SHP77 (cell line): Measurements from ENCODE around the gene SMIM9.
"Not testable (repeated sequence)": the region's sequence is repeated elsewhere in the genome, so short reads cannot be mapped to it uniquely, and the experiment has no call there.

Source experiments
- DNase-seq, 2 experiments: peaks; one replicate each; lab custom pipeline; 2025; lab: John Stamatoyannopoulos, UW

SMIM9 gene

DNA sequence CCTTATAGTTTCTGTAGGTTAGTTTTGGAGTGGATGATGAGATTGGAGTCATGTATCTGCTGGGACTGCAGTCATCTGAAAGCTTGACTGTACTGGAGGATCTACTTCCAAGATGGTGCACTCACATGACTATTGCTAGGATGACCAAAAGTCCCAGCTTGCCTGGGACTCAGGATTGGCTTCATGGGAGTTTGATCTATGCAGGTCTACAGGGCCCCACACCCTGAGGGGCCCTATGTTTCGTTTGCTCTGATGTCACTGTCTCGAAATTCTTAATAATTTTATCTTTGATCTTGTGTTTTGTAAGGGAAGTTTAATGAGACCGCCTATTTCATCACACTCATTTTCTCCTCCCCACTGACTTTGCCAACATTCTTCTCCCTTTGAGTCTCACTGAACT, at the start of gene SMIM9:
SMIM9 (minus strand) TSS at position 101 of the 400 bp plus-strand sequence. CDS start 3,806 bp downstream, outside the sequence.
- no peak for DNase-seq

DNA sequence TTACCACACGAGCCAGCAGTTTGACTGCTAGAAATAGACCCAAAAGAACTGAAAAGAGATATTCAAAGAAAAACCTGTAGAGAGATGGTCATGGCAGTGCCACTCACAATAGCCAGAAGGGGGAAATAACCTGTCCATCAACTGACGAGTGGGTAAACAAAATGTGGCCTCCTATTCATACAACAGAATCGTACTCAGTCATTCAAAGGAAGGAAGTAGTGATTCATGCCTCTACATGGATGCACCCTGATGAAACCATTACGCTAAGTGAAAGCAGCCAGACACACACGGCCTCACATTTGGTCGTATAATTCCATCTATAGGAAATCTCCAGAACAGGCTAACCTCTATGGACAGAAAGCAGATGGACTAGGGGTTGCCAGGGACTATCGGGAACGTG, 49.6 kb upstream of the SMIM9 start:
- not testable (repeated sequence) for DNase-seq

DNA sequence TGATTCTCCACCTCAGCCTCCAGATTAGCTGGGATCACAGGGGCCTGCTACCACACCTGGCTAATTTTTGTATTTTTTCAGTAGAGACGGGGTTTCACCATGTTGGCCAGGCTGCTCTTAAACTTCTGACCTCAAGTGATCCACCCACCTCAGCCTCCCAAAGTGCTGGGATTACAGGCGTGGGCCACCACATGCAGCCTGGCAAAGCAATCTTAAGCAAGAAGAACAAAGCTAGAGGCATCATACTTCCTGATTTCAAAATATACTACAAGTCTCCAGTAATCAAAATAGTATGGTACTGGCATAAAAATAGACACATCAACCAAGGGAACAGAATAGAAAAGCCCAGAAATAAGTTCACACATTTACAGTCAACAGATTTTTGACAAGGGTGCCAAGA, 38.9 kb upstream of the SMIM9 start:
- no peak for DNase-seq

DNA sequence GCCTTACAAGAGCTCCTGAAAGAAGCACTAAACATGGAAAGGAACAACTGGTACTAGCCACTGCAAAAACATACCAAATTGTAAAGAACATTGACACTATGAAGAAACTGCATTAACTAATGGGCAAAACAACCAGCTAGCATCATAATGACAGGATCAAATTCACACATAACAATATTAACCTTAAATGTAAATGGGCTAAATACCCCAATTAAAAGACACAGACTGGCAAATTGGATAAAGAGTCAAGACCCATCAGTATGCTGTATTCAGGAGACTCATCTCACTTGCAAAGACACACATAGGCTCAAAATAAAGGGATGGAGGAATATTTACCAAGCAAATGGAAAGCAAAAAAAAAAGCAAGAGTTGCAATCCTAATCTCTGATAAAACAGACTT, 34.1 kb upstream of the SMIM9 start:
- not testable (repeated sequence) for DNase-seq

DNA sequence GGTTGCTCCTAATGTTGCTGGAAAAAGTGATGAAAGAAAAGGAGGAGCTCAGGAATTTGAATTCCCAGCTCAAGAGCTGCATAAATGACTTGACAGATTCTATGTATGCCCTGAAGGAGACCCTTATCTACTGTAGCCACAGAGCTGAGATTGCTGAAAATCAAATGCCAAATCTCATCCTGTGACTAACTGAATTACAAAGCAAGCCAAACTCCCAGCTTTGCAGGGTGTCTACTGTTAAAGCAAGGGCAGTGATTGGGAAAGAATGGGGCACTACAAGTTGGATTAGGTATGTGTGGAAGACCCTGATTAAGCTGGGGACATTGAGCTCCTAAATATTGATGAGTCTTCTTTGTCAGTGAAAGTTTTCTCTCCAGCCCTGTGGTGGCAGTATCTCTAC, 20.8 kb upstream of the SMIM9 start:
- no peak for DNase-seq

DNA sequence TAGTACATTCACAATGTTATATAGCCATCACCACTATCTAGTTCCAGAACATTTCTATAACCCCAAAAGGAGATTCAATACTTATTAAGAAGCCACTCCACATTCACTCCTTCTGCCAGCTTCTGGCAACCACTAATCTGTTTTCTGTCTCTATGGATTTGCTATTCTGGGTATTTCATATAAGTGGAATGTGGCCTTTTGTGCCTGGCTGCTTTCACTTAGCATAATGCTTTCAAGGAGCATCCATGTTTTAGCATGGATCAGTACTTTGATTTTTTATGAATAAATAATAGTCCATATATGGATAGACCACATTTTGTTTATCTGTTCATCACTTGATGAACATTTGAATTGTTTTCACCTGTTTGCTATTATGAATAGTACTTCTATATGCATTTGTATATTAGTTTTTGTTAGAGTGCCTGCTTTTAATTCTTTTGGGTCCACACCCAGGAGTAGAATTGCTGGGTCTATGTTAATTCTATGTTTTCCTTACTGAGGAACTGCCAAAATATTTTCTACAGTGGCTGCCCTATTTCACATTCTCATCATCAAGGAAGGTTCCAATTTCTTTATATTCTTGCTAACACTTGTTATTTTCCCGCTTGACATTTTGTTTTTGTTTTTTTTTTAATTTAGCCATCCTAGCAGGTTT, 16.6 kb upstream of the SMIM9 start:
- DNase-seq = no peak

DNA sequence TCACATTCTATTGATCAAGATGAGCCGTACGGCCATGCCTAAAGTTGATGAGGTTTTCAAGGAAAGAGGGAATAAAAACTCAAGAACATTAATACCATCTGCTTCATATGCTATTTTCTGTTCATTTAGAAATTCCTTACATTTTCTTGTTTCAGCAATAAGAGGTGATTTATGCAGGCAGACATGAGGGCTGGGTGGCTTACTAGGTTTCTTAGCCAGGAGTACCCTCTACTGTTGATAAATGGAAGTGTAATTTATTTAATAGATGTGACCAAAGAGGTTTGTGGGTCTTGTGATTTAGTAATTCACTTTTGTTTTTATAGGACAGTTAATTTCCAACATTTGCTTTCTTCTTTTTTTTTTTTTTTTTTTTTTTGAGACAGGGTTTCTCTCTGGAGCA, 6.4 kb upstream of the SMIM9 start:
- peak in 1 of 2 experiments; percentile 5 for DNase-seq

DNA sequence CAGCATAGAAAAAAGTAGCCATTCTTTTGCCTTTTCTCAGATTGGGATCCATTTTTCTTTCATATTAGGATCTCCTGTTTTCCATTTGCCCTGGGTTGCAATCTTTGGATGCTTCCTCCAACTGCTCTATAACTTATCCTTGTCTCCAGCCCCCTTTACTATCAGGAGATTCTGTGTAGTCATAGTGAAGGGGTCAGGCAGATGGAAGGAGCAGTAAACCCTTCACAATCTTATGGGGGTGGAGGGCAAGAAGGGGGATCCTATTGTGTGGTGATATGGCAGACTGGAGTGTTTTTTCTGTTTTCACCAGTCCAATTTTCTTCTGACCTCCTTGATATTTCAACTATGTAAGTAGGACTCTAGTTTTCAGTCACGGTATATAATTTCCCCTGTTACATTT, 1.7 kb upstream of the SMIM9 start:
- DNase-seq = no peak

DNA sequence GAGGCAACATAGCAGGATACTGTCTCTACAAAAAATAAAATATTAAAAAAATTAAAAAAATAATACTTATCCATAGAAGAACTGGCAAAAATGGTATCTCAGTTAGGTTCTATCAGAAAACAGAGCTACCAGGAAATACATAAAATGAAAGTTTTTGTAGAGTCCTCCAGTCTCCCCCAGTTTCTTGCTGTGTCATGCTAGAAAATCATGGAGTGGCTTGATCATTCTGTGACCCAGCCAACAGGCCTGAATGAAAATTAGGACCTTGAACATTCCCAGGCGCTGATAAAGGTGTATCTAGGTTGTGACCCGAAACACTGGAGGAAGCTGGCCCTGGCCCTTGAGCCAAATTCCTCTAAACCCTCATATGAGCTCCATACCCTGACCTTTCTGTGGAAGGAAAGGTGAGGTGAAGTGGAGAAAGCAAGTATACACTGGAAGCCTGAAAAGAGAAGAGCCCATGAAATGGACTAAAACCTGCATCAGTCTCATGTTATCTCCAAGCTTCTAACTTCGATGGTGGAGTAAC, 652 bp downstream of the SMIM9 start:
- DNase-seq = no peak

DNA sequence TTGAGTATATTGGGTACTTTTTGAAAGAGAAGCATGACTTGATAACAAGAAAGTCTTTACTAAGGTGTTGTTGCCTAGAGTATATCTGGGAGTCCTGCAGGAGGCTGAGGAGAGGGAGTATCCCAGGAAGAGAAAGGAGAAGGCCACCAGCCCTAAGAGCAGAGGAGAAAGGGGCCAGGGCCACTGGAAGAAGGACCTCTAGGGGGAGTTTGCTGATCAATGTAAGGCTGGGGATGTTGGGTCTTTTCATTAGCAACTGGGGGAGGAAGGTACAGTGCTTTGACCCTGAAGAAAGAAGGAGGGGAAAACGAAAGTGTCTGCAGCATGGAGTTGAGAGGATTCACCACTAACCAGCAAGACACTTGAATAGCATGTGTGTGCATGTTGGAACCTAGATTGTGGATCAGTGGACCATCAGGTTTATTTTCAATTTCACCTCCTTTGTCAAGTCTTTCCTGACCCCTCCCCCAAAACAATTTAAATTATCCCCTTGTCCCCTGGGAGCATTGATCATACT, 4.5 kb downstream of the SMIM9 start:
- DNase-seq = no peak

DNA sequence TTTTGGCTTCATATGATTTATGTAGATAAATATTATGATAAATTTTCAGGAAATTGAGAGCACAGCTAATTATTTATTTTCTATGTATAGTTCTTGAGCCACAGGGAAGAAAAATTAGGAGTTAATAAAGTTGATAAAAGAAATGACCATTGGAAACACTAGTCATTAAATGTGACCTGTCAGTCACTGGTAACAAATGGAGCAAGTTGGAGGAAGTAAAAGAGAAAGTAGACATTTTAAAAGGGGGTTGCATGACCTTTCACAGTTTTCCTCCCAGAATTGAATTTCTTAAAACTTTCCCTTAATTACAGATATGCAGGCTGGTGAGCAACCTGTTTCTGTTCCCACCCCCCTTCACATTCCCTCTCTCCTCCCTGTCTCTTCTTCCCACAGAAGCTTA, 5.3 kb downstream of the SMIM9 start:
- DNase-seq = no peak

DNA sequence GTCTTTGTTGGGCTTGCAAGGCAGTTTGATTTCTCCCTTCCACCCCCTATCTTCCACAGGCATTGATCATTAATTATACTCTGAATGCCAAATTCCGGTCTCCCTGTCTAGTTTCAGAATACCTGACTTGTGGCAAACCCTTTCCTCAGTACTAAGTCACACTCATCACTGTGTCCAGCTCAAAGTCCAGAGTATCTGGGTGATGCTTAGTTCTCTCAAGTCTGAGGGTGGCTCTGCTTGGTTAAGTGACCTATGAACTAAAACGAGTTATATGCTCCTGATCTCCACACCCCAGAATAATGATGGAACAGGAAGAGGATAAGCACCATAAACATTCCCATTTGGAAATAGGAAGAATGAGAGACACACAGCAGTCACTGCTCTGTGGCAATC, 6.5 kb downstream of the SMIM9 start:
- DNase-seq = no peak

DNA sequence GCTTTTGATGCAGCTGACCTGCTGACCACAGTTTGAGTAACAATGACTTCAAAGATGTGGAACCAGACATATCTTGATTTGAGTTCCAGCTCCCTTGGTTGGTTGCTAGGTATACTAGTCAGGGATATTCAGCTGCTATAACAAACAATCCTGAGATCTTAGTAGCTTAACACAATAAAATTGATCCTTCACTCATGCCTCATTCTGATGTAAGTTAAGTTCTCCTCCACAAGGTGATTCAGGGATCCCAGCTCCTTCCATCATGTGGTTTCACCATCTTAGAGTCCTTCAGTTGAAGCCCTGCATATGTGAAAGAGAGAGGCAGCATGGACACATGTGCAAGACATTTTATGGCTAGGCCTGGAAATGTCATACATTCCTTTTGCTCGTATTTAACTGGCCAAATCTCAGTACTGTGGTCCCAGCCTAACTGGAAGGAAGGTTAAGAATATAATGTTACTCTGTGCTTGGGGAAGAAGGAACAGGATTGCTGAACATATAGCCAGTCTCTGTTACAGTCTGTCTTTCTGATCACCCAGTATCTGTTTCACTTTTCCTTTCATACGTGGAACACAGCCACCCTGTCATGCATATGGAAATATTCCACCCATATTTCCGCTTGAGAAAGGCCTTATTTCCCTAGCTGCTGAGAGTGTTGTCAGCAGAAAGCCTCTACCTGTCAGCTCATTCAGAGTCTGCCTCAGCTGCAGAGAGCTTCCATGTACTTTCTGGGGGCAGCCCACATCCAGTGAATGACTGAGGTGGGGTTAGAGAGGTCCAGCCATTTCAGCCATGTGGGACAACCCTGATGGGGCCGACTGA, 7.1 kb downstream of the SMIM9 start:
- DNase-seq = no peak

DNA sequence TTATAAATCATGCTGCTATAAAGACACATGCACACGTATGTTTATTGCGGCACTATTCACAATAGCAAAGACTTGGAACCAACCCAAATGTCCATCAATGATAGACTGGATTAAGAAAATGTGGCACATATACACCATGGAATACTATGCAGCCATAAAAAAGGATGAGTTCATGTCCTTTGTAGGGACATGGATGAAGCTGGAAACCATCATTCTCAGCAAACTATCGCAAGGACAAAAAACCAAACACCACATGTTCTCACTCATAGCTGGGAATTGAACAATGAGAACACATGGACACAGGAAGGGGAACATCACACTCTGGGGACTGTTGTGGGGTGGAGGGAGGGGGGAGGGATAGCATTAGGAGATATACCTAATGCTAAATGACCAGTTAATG, 8.9 kb downstream of the SMIM9 start:
- not testable (repeated sequence) for DNase-seq

DNA sequence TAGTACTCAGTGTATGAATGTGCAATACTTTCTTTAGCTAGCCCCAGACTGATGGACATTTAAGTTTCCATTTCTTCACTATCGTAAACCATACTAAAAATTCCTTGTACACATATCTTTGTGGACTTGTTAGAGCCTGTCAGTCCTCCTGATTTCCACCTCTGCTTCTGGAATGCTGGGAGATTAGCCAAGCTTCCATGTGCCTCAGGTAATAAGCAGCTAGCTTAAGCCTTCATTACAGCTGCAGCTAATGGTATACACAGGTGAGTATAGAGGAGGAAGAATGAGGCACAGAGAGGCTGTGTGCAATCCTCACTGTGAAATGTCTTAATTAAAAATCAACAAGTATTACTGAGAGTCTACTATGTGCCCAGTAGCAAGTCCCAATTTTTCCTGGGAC, 9.8 kb downstream of the SMIM9 start:
- DNase-seq = no peak

DNA sequence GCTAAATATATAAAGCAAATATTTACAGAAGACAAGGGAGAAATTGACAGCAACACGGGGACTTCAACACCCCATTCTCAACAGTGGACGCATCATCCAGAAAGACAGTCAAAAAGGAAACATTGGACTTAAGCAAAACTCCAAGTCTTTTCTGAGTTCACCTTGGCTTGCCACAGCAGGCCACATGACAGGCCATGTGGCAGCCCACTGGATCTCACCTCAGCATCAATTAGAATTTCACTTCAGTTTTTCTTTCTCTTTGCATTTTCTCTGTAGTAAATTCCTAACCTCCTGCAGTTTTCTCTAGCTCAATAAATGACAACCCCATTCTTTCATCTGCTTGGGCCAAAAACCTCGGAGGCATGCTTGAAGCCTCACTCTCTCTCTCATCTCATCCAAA, 12.4 kb downstream of the SMIM9 start:
- DNase-seq = no peak

DNA sequence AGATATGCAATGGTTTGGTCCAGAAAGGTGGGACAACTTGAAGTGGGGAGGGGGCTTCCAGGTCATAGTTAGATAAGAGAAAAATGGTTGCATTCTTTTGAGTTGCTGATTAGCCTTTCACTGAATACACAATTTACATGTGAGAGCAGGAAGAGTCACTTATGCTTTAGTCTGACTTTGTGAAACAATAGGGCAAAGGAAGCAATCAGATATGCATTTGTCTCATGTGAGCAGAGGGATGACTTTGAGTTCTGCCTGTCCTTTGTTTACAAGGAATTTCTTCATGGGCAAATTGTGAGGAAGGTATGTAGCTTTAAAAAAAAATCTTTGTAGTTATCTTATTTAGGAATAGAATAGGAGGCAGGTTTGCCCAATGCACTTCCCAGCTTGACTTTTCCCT, 12.9 kb downstream of the SMIM9 start:
- no peak for DNase-seq

DNA sequence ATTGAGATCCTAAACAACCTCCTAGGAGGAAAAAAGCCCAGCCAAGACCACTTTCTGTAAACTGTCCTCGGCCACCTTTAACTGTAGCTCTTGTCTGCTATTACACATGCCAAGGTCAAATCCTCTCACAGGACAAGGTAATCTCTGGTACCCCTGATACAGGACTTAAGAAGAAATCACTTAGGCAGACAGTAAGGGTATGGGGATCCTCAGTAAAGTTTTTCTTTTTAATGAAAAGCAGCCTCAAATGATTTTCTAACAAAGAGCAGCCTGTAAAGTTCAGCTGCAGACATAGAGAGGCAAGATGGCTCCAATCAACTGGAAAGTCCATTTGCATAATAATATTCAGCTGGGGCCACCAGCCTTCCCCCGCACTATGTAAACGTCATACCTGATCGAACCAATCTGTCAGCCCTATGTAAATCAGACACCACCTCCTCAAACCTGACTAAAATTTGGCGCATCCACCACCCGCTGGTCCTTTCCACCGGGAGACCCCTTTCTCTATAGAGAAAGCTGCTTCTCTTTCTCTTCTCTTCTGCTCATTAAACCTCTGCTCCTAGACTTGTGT, 14.6 kb downstream of the SMIM9 start:
- DNase-seq = no peak

DNA sequence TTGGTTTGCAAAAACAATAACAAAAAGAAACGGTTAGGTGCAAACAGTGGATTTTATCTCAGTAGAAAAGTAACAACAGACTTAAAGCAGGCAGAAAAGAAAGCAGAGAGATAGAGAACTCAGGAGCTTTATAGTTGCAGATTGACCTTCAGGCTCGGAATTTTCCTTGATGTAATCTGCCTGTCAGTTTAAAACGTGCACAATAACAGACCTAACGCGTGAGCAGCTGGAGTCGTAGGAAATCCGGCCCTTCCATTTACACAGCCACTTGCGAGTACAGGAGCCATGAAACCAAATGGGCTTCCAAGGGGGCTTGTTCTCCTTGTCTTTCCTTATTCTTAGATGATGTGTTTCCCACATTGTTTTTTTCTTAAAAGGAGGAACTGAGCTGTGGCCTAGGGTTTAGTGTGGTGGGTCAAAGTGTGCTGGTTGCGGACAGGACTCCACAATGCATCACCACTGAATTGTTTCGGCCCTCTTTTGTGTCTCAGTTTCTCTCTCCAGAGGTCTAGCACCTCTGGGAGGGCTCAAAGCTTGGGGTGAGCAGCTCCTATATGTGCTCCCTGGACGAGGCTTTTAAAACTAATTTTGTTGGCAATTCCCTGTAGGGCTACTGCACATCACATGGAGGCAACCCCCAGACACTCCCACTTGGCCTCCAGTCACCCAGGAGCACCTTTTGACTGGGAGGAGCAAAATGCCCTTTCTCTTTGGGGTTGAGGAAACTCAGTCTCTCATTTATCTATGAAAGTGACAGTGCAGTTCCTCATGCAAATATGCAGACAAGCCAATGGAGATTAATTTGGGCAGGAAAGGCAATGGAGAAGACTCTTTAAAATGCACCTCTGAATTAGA, 15.3 kb downstream of the SMIM9 start:
- DNase-seq = no peak

DNA sequence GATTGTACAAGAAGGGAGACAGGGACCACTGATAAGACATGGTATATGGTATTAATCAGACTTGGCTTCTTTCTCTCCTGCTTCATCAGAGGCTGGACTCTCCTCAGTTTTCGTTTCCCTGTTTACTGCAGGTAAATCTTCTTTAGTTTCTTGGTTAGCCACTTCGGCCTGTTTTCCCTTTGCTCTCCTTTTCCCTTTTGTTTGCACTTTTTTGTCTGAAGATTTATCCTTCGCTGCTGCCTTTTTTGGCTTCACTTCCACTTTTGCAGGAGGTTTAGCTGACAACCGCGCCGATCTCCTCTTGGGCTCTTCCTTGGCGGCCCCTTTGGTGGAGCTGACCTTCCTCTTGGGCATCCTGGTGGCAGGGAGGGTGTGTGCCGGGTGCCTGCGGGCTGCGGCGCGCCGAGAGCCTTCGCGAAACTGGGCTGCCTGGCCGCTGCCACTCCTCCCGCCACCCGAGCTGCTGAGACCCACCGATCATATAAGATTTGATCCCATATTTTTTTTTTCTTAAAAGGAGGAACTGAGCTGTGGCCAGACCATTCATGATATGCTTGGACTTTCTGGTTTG, 17.3 kb downstream of the SMIM9 start:
- DNase-seq = not testable (repeated sequence)

DNA sequence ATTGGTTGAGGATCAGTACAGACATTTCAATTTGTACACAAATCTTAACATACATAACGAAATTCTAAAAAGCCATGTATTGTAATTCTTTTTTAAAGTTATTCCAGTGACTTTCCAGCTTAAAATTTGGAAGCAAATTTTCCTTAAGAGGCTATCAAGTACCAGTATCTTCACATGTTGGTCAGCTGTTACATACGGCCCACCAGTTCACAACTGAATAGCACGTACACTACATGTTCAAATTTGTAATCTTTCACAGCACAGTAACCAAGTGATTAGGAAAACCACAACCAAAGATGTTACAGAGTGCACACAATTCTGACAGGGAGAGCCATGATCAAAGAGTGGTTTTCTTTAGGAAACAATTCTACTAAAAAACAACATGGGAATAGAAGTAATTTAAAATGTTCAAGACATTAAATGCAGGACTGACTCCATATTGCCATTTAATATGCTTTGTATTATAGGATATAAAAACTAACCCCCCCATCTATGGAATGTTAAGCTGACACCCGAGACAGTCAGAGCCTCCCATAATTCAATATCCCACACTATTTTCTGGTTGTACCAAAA, 18.1 kb downstream of the SMIM9 start:
- not testable (repeated sequence) for DNase-seq
